Sigmoid colon (tissue), 7 donors: Measurements from ENCODE around the gene SLC16A12. TPM values are rescaled to one million over a fixed set of nuclear protein-coding genes. Genes with fewer than 3 reads are reported as not detected.

Experiments
- DNase-seq: peaks from one replicate; pipeline ENCODE4 v3.0.0-alpha.2; 2019
- H3K27ac ChIP-seq, 4 donors: fragments of 200-600 bp; sonication (generic); one replicate each; pipeline ENCODE4 v1.5.1; 2016 to 2019; ENCODE audit warnings: mild to moderate bottlenecking in 1 of 4
- H3K27me3 ChIP-seq, 3 donors: fragments of 200-600 bp; sonication (generic); one replicate each; pipeline ENCODE4 v1.5.1; 2019; ENCODE audit warnings: mild to moderate bottlenecking in 1 of 3
- H3K36me3 ChIP-seq, 4 donors: fragments of 200-600 bp; sonication (generic); one replicate each; pipeline ENCODE4 v1.5.1; 2016 to 2019
- H3K4me1 ChIP-seq, 4 donors: fragments of 200-600 bp; sonication (generic); one replicate each; pipeline ENCODE4 v1.5.1; 2017 to 2019
- H3K4me3 ChIP-seq, 4 donors: fragments of 200-600 bp; sonication (generic); one replicate each; pipeline ENCODE4 v1.5.1; 2017 to 2019; ENCODE audit warnings: mild to moderate bottlenecking in 2 of 4, moderate library complexity in 1 of 4
- H3K9me3 ChIP-seq, 4 donors: fragments of 200-600 bp in 3 of 4; sonication (generic) in 3 of 4; one replicate each; pipeline versions ENCODE4 v1.5.1 to v1.6.1; 2013 to 2019
- CTCF ChIP-seq, 4 experiments: fragments of 450-650 bp in 3 of 4; fragments of 200-600 bp in 1 of 4; IDR thresholded peaks; one replicate each; pipeline ENCODE4 v1.5.1; 2016 to 2019; ENCODE audit warnings: antibody characterized with exemption in 4 of 4, mild to moderate bottlenecking in 3 of 4, moderate library complexity in 2 of 4
- EP300 ChIP-seq, 4 donors: sonication (generic); formaldehyde crosslinking; IDR thresholded peaks; one replicate each; pipeline ENCODE4 v1.6.1; 2017; ENCODE audit warnings: antibody characterized with exemption in 4 of 4
- POLR2A ChIP-seq, 2 donors: fragments of 450-650 bp; IDR thresholded peaks; one replicate each; pipeline ENCODE4 v1.6.1; 2016; ENCODE audit warnings: antibody characterized with exemption in 2 of 2, mild to moderate bottlenecking in 2 of 2, moderate library complexity in 2 of 2
- POLR2AphosphoS5 ChIP-seq, 4 donors: sonication (generic); formaldehyde crosslinking; IDR thresholded peaks; one replicate each; pipeline ENCODE4 v1.6.1; 2017; ENCODE audit warnings: antibody characterized with exemption in 4 of 4
- WGBS, 2 donors: extraction: QIAGEN DNeasy Blood & Tissue Kit; methylation state at CpG; one replicate each; pipeline ENCODE4 v1.1.7; 2013; 5-methylcytosine and 5-hydroxymethylcytosine counted together
- intact Hi-C: fragments of 100-400 bp; cut with DNase I; formaldehyde crosslinking; loops from one replicate; pipeline ENCODE4 v1.15.1; 2023
- polyA plus RNA-seq, 3 donors: library from polyadenylated mRNA; stranded (reverse); fragments of 200-250 nt; gene quantifications; one replicate each; pipeline ENCODE4 v1.2.3, GENCODE V29; 2013
- total RNA-seq, 4 donors: library from RNA; depleted of rRNA; stranded (reverse); fragments of >200 nt; gene quantifications; one replicate each; pipeline ENCODE4 v1.1.0, GENCODE V29; 2016
- donor health status: healthy with polysubstance abuse.
- donor health status: Bipolar disorder and iron deficiency.
- donor health status: healthy.

SLC16A12 gene
- total and polyA plus RNA-seq, 7 donors = 0.13 to 3.9 (median 1.3) TPM; not detected in 1

GRCh38 chr10:89503151-89503550, 32.2 kb downstream of the SLC16A12 start:
- Histone ChIP-seq H3K27me3 (no peaks in the 10 kb centered on the region), H3K9me3 (no peaks in the 10 kb centered on the region), H3K27ac (no peak overlapping the region), H3K36me3 (no peaks in the 10 kb centered on the region), H3K4me1 (no peaks in the 10 kb centered on the region), H3K4me3 (no peak overlapping the region)
- TF ChIP-seq EP300 (IDR thresholded peaks at IDR 0.05) (no peak), POLR2A (IDR thresholded peaks at IDR 0.05) (no peak), POLR2AphosphoS5 (IDR thresholded peaks at IDR 0.05) (no peak), CTCF (IDR thresholded peaks at IDR 0.05) (no peak)
- DNase-seq = no peak
- intact Hi-C loops = no loop called here
- WGBS, 2 donors = 74 to 84% methylated on average over 3 of the region's 3 CpGs

- no peak overlapping the region for H3K4me3 ChIP-seq
- H3K4me1 ChIP-seq = no peaks in the 10 kb centered on the region
- H3K27ac ChIP-seq = no peak overlapping the region
- intact Hi-C loops = no loop called here
- TF ChIP-seq CTCF (IDR thresholded peaks at IDR 0.05) = no peak
- TF ChIP-seq POLR2A (IDR thresholded peaks at IDR 0.05) = no peak
- no peak for TF ChIP-seq POLR2AphosphoS5 (IDR thresholded peaks at IDR 0.05)
- no peak for TF ChIP-seq EP300 (IDR thresholded peaks at IDR 0.05)
- no peaks in the 10 kb centered on the region for H3K36me3 ChIP-seq
- 76 to 81% methylated on average over 1 of the region's 1 CpG for WGBS, 2 donors
- no peaks in the 10 kb centered on the region for H3K27me3 ChIP-seq
- H3K9me3 ChIP-seq = no peaks in the 10 kb centered on the region
- DNase-seq = no peak
Observed at GRCh38 chr10:89502549-89502948, 32.8 kb downstream of the SLC16A12 start.

- Histone ChIP-seq H3K27ac (no peak overlapping the region), H3K36me3 (no peaks in the 10 kb centered on the region), H3K9me3 (no peaks in the 10 kb centered on the region), H3K27me3 (no peaks in the 10 kb centered on the region), H3K4me3 (no peak overlapping the region), H3K4me1 (peaks cover 0 to 4% (median 0%) of the 10 kb centered on the region in 4 donors)
- intact Hi-C loops = no loop called here
- no peak for DNase-seq
- TF ChIP-seq EP300 (IDR thresholded peaks at IDR 0.05) = no peak
- TF ChIP-seq CTCF (IDR thresholded peaks at IDR 0.05) = no peak
- TF ChIP-seq POLR2AphosphoS5 (IDR thresholded peaks at IDR 0.05) = no peak
- TF ChIP-seq POLR2A (IDR thresholded peaks at IDR 0.05) = no peak
- WGBS, 2 donors = 75 to 90% methylated on average over 3 of the region's 3 CpGs
Observed at GRCh38 chr10:89494575-89494974, 40.8 kb downstream of the SLC16A12 start.

- 65 to 80% methylated on average over 5 of the region's 5 CpGs for WGBS, 2 donors
- DNase-seq = no peak
- no peak for TF ChIP-seq POLR2AphosphoS5 (IDR thresholded peaks at IDR 0.05)
- no peak for TF ChIP-seq POLR2A (IDR thresholded peaks at IDR 0.05)
- no peak for TF ChIP-seq CTCF (IDR thresholded peaks at IDR 0.05)
- no peak for TF ChIP-seq EP300 (IDR thresholded peaks at IDR 0.05)
- Histone ChIP-seq H3K4me3 (no peak overlapping the region), H3K36me3 (no peaks in the 10 kb centered on the region), H3K9me3 (no peaks in the 10 kb centered on the region), H3K4me1 (peaks cover 0 to 4% (median 0%) of the 10 kb centered on the region in 4 donors), H3K27me3 (no peaks in the 10 kb centered on the region), H3K27ac (no peak overlapping the region)
- intact Hi-C loops = no loop called here
Observed at GRCh38 chr10:89494068-89494467, 41.3 kb downstream of the SLC16A12 start.

GRCh38 chr10:89491932-89492331, 43.5 kb downstream of the SLC16A12 start:
- WGBS, 2 donors = 75 to 82% methylated on average over 2 of the region's 2 CpGs
- no peaks in the 10 kb centered on the region for H3K36me3 ChIP-seq
- no peak for DNase-seq
- H3K9me3 ChIP-seq = no peaks in the 10 kb centered on the region
- TF ChIP-seq EP300 (IDR thresholded peaks at IDR 0.05) = no peak
- no peak for TF ChIP-seq POLR2AphosphoS5 (IDR thresholded peaks at IDR 0.05)
- no peak for TF ChIP-seq CTCF (IDR thresholded peaks at IDR 0.05)
- TF ChIP-seq POLR2A (IDR thresholded peaks at IDR 0.05) = no peak
- H3K4me1 ChIP-seq = peaks cover 0 to 4% (median 0%) of the 10 kb centered on the region in 4 donors
- no peak overlapping the region for H3K27ac ChIP-seq
- intact Hi-C loops = no loop called here
- no peak overlapping the region for H3K4me3 ChIP-seq
- H3K27me3 ChIP-seq = no peaks in the 10 kb centered on the region
